HG02623 (cell line): Measurements from ENCODE around the gene CRY2.
A peak's percentile ranks its signal among the peaks of the same experiment; 100 is the strongest.
"Not testable (repeated sequence)": the region's sequence is repeated elsewhere in the genome, so short reads cannot be mapped to it uniquely, and the experiment has no call there.

Experiments used
- ATAC-seq: cut with Tn5 transposase; IDR thresholded peaks from one replicate; pipeline ENCODE4 v1.9.1; 2021; ENCODE audit warnings: moderate library complexity; ENCODE audit not compliant: unreplicated experiment

The CRY2 gene

DNA sequence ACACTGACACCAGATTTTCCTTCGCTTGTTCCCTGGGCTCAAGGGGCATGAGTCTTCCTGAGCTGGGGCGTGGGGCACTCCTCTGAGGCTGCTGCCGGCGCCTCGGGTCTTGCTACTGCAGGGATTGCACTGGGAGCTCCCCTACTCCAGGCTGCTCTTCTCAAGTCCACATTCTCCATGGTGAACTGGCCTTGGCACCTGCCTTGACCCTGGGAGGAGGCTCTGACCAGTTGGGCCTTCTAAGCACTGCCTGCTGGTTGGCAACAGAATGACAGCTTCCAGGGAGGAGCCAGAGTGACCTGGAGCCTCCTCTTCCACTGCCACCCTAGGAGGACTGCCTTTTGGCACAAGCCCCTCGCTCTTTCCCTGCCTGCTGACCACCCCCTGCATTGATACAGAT is 50.3 kb downstream of the CRY2 start:
- no peak for ATAC-seq

DNA sequence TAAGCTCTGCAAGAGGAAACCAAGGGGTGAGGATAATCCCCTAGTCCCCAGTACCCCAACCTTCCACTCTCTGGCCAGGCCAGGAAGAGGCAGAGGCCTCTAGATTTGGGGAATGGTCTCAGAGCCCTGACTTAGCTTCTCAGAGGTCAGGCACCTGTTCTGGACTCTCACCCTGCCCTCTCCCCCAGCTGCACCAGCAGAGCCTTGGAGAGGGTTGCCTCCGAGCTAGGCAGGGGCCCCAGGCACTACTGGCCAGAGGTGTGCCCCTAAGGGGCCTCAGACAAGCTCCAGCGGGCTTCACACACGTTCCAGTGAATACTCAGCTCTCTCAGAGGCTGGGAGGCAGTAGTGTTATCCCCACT is 51.8 kb downstream of the CRY2 start:
- ATAC-seq = no peak

DNA sequence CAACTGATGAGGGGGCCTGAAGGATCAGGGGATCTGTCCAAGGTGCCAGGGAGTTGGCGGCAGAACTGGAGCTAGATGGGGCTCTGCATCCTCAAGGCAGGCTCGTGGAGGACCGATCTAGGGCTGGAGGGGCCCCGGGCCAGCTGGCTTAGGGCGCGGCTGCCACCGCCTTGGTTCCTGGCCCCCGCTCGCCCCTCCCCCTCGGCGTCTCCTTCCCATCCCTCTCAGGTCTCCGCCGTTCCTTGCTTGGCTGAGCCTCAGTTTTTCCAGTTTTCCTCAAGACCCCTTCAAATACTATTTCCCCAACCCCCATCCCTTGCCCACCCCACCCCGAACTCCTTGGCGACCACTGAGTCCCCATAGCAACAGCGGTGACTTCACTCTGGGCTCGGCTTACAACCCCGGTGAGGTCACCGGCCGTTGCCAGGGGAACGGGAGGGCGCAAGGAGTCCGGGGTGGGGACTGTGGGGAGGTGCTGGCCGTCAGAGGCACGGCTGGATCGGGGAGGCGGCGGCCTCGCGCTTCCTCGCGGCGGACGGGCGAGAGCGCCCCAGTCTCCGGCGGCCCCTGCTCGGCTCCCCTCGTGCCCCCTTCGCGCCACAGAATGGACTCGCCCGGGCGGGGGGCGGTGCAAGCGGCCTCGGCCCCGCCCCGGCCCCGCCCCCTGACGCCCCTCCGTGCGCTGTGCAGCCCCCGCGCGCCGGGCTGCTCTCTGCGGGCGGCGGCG is 52.3 kb downstream of the CRY2 start:
- ATAC-seq = peak; percentile 60

- peak; percentile 3 for ATAC-seq
Measured at GRCh38 chr11:45900175-45900800, 53.0 kb downstream of the CRY2 start.

GRCh38 chr11:45900916-45901617 is 53.8 kb downstream of the CRY2 start:
- no peak for ATAC-seq

- ATAC-seq = no peak
Measured at GRCh38 chr11:45901626-45902025, 54.4 kb downstream of the CRY2 start.

DNA sequence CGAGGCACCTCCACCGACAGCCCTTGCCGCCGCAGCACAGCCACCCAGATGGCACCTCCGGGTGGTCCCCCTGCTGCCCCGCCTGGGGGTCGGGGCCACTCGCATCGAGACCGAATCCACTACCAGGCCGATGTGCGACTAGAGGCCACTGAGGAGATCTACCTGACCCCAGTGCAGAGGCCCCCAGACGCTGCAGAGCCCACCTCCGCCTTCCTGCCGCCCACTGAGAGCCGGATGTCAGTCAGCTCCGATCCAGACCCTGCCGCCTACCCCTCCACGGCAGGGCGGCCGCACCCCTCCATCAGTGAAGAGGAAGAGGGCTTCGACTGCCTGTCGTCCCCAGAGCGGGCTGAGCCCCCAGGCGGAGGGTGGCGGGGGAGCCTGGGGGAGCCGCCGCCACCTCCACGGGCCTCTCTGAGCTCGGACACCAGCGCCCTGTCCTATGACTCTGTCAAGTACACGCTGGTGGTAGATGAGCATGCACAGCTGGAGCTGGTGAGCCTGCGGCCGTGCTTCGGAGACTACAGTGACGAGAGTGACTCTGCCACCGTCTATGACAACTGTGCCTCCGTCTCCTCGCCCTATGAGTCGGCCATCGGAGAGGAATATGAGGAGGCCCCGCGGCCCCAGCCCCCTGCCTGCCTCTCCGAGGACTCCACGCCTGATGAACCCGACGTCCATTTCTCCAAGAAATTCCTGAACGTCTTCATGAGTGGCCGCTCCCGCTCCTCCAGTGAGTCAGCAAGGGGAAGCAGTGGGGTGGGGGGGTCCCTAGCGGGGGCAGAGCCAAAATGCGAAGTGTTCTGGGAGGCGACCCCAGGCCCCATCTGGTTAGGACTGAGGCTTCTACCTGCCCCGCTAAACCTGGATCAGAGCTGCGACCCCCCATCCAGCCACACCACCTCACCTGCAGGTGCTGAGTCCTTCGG is 55.4 kb downstream of the CRY2 start:
- ATAC-seq = no peak

DNA sequence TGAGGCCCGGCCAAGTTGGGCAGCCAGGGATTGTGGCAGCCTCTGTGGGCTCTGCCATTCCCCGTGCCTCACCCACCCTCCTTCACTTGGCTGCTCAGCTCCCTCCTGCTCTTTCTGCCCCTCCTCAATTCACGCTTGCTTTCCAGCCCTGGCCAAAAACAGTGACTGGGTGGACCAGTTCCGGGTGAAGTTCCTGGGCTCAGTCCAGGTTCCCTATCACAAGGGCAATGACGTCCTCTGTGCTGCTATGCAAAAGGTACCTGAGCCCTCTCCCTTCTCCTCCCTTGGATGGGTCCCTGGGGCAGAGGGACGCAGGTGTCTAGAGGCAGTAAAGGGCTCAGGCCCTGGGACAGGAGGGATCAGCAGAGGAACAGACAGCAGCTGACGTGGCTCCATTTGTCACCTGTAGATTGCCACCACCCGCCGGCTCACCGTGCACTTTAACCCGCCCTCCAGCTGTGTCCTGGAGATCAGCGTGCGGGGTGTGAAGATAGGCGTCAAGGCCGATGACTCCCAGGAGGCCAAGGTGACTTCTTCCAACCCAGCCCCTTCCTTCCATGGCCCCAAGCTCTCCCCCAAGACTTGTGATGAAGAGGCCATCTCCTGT is 57.1 kb downstream of the CRY2 start:
- ATAC-seq = no peak

- ATAC-seq = no peak
Measured at GRCh38 chr11:45905095-45905494, 57.8 kb downstream of the CRY2 start.

GRCh38 chr11:45905576-45905975 is 58.3 kb downstream of the CRY2 start:
- ATAC-seq = not testable (repeated sequence)

GRCh38 chr11:45906096-45906682 is 58.9 kb downstream of the CRY2 start:
- no peak for ATAC-seq

- no peak for ATAC-seq
Measured at GRCh38 chr11:45906965-45907611, 59.8 kb downstream of the CRY2 start, which contains the start of gene FREY1. Gene FREY1 (minus strand): TSS chr11:45907271. CDS start chr11:45907245, 26 bp downstream.

DNA sequence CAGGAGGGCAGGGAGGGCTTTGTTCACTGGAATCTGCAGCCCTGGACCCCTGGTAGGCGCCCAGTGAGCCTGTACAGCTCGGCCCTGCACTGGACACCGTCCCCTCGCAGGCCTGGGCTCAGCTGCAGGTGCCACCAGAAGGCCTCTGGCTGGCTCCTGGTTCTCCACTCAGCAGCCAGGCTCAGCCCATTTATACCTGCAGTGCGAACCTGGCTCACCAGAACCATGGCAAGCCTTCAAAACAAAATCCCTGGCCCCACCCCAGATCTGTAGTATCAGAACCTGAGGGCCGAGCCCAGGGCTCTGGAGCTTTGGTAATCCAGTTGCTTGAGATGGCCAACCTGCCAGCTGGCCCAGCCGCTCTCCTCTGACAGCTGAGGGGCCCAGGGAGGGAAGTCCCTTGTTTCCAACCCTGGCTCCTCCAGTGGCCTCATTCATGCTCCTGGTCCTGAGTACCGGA is 60.7 kb downstream of the CRY2 start:
- no peak for ATAC-seq

DNA sequence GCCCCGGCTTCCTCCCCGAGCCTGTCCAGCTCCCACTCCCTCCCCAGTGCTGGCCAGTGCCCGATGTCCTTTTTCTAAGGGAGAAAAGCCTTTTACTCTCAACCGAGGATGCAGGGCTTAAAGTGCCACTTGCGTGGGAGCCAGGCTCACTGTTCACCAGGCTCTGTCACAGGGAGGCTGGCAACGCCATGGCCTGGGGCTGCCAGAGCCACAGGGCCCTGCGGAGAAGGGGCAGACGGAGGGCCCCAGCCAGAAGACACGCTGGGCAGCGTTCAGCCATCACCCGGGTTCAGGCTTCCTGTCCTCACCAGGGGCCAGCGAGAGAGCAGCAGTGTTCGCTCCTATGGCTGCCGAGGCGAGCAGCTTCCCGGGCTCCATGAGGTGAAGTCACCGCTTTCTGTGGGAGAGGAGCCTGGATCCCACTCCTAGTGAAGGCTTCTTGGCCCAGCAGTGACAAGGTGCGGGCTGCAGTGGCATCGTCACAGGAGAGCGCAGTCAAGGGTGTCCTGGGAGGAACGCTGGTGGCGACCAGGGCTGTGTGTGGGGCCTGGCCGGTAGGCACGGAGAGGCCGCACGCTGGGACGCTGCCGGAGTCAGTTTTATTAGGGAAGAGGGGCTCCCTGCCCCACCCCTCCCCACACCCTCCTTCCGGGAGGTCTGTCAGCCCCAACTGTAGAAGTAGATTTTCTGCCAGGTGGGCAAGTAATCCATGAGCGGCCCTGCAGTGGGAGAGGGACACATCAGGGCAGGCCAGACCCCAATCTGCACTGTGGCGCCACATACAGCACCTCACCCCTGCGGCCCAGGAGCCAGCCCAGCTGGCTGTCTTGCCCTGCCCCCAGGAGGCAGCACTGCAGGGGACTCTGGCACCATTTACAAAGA is 62.6 kb downstream of the CRY2 start:
- no peak for ATAC-seq

- no peak for ATAC-seq
Measured at GRCh38 chr11:45910623-45911022, 63.3 kb downstream of the CRY2 start.

DNA sequence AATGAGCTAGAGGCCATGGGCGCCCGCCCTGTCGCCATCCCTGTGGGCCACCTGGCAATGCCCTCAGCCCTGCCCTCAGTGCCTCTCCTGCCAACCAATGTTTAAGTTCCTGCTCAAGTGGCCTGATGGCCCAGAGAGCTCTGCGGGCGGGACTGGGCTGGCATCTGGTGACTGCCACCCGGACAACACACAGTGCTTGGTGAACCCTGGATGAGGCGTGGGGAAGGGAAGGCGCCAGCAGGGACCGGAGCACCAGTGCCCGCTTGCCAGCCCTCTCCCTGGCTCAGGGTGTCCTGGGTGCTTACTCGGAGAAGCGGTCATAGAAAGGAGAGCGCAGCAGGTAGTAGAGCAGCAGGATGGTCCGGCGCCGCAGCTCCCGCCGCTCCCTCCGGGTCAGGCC is 66.2 kb downstream of the CRY2 start:
- ATAC-seq = no peak

DNA sequence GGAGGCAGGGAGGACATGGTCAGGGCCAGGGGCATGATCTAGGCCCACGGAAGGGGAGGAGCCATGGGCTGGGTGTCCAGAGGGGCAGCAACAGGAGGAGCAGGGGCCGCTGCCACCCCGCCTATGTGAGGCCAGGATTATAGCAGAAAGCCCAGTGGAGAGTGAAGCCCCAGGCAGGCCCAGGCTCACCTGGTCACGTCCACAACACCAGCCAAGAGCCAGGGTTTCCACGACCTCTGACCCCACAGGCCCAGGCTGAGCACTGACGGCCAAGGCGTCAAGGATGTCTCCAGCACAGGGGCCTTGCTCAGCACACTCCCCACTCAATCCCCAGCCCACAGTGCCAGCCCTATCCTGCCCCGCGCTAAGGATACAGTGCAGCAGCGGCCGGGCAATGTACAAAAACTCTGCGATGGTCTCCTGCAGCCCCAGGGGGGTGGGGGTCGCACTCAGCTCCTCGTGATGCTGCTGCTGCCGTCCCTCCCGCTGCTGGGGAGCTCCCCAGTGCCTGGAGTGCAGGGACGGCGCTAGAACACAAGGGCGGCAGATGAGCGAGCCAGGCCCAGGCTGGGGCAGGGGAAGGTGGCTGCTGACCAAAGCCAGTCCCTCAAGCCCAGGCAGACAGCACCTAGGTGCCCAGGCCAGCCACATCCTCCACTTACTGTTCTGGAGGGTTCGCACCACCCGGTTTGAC is 66.8 kb downstream of the CRY2 start:
- ATAC-seq = no peak

GRCh38 chr11:45915446-45915845 is 68.2 kb downstream of the CRY2 start:
- no peak for ATAC-seq
